ENCODE results near the gene LORICRIN.
A peak's percentile ranks its signal among the peaks of the same experiment; 100 is the strongest.

Gene LORICRIN

GRCh38 chr1:153250166-153250565 lies 9.3 kb upstream of the LORICRIN start:
- no peak for DNase-seq (ENCODE audit: low spot score)

- DNase-seq (ENCODE audit: low spot score) = no peak
These were observed 8.4 kb upstream of the LORICRIN start for GRCh38 chr1:153251087-153251486.

DNA sequence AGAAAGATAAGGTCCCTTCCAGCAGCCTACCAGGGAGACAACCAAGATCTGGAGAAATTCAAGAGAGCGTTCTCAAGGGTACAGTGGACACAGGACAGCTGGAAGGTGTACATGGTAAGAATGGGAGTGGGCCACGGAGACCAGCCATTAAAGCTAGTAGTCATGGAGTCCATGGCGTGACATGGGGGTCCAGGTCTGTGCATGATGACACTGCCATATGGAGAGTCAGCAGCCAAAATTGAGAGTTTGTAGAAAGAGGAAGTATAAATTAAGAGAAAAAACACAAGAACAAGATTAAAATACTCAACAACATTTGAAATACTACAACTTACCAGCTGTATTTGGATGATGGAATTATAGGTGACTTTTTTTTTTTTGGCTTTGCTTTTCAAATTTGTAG lies 7.9 kb upstream of the LORICRIN start:
- no peak for DNase-seq (ENCODE audit: low spot score)

DNA sequence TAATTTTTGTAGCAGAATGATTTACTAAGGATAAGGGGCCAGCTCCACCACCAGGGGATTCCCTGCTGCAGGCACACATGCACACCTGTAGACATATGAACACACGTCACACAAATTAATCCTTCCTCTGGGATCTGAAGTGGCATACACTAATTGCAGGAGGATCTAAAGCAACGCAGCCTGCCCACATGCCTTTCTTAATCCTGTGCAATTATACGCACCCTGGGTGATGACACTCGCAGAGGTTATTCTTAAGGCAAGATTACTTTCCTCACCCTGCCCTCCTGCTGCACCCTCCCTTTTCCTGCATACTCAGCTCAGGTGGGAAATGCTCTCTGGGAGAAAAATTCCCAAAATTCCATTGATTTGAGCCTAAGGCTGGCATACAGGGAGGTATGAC lies 7.5 kb upstream of the LORICRIN start:
- no peak for DNase-seq (ENCODE audit: low spot score)

- no peak for DNase-seq (ENCODE audit: low spot score)
These were observed 6.4 kb upstream of the LORICRIN start for GRCh38 chr1:153253076-153253475.

DNA sequence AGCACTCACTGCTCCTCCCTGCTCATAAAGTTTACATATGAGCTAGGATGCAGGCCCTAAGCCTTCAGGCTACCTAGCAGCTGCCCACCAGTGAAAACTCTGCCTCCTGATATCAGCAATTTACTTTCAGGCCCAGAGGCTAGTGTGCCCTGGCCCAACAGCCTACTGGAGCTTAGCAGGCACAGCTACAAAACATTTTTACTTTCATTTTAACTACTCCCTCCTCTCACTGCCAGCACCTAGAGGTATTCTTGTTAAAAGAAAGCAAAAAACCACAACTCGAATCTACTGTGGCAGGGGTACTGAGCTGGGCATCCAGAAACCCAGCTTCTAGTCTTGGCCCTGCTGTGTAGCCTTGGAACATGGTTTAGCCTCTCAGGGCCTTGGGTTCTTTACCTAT lies 5.8 kb upstream of the LORICRIN start:
- DNase-seq (ENCODE audit: low spot score) = no peak

DNA sequence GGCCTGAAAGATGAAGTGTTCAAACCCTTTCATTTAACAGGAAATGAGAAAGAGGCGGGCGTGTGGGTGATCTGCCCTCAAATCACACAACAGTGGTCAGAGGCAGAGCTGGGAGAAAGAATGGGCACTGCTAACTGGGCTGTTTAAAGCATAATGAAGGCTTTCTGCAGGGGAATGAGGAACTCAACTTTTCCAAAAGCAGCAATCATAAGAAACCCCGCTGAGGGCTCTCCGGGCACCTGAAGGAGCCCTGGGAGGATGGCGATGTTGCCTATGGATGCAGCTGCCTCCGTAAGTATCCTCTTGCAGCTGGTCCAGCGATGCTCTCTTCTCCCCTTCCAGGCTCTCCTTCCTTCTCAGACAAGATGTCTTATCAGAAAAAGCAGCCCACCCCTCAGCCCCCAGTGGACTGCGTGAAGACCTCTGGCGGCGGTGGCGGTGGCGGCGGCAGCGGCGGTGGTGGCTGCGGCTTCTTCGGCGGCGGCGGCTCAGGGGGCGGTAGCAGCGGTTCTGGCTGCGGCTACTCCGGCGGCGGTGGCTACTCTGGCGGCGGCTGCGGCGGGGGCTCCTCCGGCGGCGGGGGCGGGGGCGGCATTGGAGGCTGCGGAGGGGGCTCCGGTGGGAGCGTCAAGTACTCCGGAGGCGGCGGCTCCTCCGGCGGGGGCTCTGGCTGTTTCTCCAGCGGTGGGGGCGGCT lies 1.2 kb downstream of the LORICRIN start:
- no peak for DNase-seq (ENCODE audit: low spot score)

- DNase-seq (ENCODE audit: low spot score) = peak; percentile 8
These were observed 2.0 kb downstream of the LORICRIN start for GRCh38 chr1:153261281-153262069.

DNA sequence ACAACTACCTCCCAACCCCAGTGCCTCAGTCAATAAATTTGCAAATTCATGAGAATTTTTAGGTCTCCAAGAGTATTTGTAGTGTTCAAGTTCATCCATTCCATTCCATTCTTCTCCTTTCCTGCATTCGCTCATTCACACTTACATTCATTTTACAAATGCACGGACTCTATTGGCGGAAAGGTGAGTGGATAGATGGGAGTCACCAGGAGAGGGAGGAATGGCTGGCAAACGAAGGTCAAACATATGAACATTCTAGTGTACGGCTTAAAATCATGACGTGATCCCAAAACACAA lies 2.5 kb downstream of the LORICRIN start:
- no peak for DNase-seq (ENCODE audit: low spot score)

DNA sequence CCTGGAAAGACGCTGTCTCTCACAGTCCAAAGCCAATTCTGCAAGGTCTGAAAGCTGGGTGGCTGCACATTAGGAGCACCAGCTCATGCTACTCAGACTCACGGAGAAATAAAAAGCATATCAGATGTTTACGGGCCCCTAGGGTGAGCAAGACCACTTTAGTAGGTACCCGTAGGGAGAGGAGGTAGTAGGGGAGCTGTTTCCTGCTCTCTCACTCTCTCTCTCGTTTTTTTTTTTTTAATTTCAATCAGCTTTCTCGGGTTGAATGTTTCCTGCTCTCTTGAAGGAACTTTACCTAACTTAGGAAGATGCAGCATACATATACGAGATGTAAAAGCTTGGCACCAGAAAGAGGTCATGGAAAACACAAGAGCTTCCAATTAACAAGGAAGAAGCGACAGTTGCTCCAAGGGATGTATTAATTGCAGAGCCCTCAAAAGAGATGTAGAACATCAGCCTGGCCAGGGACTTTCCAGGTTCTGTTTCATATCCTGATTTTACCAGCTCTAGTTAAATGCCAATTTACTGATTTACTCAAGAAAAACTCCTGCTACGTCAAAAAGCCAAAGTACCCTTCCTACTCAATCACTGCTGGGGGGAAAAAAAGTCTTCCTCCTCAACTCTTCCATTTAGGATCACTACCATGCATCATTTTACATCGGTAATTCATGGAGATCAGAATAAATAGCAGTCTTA lies 3.1 kb downstream of the LORICRIN start:
- no peak for DNase-seq (ENCODE audit: low spot score)

- DNase-seq (ENCODE audit: low spot score) = no peak
These were observed 6.0 kb downstream of the LORICRIN start for GRCh38 chr1:153265457-153265856.

GRCh38 chr1:153271711-153272110 lies 12.2 kb downstream of the LORICRIN start:
- no peak for DNase-seq (ENCODE audit: low spot score)

- DNase-seq (ENCODE audit: low spot score) = no peak
These were observed 12.7 kb downstream of the LORICRIN start for GRCh38 chr1:153272186-153272585.

DNA sequence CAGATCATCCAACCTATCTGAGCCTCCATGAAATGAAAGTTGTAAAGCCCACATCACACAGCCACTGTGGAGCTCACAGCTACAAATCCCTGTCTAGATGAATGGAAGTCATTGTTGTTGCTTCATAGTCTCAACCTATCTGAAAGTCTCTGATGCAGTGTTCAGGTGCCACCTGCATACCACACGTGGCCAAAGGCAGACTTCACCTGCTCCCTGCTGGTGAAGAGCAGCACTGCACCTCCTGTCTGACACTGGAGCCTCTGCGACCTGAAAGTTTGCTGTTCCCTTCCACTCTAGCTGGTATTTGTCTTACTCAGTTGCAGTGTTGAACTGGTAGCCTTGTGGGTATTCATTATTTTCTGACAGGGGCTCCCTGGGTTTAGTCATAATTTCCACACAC lies 18.4 kb downstream of the LORICRIN start:
- DNase-seq (ENCODE audit: low spot score) = no peak

- DNase-seq (ENCODE audit: low spot score) = no peak
These were observed 29.3 kb downstream of the LORICRIN start for GRCh38 chr1:153288634-153289275.

- DNase-seq (ENCODE audit: low spot score) = no peak
These were observed 32.0 kb downstream of the LORICRIN start for GRCh38 chr1:153291514-153291913.

- DNase-seq (ENCODE audit: low spot score) = no peak
These were observed 32.7 kb downstream of the LORICRIN start for GRCh38 chr1:153292185-153292584.

GRCh38 chr1:153292740-153293479 lies 33.4 kb downstream of the LORICRIN start:
- no peak for DNase-seq (ENCODE audit: low spot score)

DNA sequence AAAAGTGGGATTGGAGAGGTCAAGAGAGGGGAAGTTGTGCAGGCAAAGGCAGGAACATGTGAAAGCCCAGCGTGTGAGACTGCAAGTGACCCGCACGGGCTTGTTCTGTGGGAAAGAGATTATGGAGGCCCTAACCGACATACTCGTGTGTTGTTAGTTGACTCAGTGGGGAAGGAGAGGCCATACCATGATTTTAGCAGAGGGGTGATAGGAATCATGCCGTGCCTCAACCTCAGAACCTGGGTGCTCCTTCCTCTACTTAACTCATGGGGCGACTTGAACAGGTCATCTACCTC lies 33.9 kb downstream of the LORICRIN start:
- no peak for DNase-seq (ENCODE audit: low spot score)

GRCh38 chr1:153293851-153294250 lies 34.4 kb downstream of the LORICRIN start:
- DNase-seq (ENCODE audit: low spot score) = no peak

DNA sequence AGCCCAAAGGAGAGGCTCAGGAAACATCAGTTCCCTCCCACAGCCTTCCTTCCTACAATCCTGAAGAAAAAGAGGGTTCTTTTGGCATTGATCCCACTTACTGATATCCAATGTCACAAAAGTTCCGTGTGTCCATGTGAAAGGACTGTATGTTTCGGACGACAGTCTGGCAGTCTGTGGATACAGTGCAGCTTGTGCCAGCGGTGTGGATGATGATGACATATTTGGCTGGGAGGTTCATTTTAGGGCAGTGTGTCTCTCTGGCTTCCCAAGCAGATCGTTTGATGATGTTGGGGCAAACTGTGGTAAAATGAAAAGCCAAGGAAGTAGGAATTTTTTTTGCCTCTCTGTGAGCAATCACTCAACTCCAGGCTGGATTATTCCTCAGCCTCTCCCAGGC lies 42.8 kb downstream of the LORICRIN start:
- DNase-seq (ENCODE audit: low spot score) = no peak

DNA sequence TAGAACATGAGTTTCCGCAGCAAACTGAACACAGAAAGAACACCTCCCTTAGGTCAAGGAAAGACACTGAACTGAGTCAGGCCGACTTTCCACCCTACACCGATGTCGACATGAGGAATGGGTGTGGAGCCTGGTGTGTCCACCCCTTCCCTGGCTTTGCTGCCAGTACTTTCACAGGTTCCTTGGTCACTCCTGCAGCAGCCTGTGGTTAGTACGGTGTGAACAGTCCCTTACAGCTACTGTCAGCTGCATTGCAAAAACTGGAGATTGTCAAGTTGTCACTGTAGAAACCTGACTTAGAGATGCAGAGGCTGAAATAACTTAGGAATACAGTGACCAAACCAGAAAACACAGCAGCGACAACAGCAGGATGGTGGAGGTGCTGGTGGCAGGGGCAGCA lies 46.2 kb downstream of the LORICRIN start:
- DNase-seq (ENCODE audit: low spot score) = no peak

Data from kidney capillary endothelial cell (primary cell).